Measurements from ENCODE around the gene DNAJC19.

The DNAJC19 gene

DNA sequence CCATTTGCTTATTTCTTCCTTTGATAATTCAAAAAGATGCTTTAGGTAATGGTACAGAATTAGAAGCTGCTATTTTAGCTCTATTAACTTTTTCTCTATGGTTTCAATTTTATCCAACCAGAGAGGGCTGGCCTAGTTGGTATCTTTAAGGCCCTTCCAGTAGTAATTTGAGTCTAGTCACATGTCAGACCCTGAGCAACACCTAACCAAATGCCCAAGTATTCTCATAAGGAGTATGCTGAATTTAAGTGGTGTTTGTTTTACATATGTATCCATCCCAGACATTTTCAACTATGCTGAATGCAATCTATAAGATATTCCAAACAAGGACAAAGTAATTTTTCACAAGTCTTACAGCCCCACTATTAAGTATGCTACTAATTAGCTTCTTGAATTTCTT lies 9.6 kb downstream of the DNAJC19 start:
- TF ChIP-seq SIN3A (IDR thresholded peaks at IDR 0.05; ENCODE audit: borderline replicate concordance, insufficient read depth, low read length) (no peak), FOXP2 (optimal IDR thresholded peaks at IDR 0.05; ENCODE audit: borderline replicate concordance, extremely low read depth, extremely low read length, insufficient read depth) (no peak), POLR2AphosphoS5 (IDR thresholded peaks at IDR 0.05; ENCODE audit: low read depth, low read length) (no peak), TAF1 (IDR thresholded peaks at IDR 0.05; ENCODE audit: borderline replicate concordance, insufficient read depth, low read length) (no peak)
- TF ChIP-seq, protein P1, sequence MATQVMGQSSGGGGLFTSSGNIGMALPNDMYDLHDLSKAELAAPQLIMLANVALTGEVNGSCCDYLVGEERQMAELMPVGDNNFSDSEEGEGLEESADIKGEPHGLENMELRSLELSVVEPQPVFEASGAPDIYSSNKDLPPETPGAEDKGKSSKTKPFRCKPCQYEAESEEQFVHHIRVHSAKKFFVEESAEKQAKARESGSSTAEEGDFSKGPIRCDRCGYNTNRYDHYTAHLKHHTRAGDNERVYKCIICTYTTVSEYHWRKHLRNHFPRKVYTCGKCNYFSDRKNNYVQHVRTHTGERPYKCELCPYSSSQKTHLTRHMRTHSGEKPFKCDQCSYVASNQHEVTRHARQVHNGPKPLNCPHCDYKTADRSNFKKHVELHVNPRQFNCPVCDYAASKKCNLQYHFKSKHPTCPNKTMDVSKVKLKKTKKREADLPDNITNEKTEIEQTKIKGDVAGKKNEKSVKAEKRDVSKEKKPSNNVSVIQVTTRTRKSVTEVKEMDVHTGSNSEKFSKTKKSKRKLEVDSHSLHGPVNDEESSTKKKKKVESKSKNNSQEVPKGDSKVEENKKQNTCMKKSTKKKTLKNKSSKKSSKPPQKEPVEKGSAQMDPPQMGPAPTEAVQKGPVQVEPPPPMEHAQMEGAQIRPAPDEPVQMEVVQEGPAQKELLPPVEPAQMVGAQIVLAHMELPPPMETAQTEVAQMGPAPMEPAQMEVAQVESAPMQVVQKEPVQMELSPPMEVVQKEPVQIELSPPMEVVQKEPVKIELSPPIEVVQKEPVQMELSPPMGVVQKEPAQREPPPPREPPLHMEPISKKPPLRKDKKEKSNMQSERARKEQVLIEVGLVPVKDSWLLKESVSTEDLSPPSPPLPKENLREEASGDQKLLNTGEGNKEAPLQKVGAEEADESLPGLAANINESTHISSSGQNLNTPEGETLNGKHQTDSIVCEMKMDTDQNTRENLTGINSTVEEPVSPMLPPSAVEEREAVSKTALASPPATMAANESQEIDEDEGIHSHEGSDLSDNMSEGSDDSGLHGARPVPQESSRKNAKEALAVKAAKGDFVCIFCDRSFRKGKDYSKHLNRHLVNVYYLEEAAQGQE (IDR thresholded peaks at IDR 0.05; ENCODE audit: insufficient read depth in 1 of 2, low read depth in 2 of 2, low read length in 2 of 2), result no peak

DNA sequence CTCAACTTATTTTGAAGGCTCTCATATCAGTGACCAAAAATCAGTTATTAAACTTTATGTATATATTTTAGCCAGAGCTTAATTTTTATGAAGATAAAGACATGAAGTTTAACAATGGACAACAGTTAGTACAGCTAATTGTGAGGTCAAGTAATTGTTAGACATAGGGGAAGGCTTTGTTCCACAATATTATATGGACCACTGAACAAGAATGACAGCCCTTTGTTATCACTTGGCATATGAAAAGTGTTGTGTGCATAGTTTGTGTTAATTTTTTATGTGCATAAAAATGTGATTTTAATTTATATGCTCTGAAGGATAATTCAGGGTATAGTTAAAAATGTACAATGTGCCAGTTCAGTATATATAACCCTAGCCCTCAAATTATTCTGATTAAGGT lies 12.0 kb downstream of the DNAJC19 start:
- TF ChIP-seq, protein P1 (IDR thresholded peaks at IDR 0.05; ENCODE audit: insufficient read depth in 1 of 2, low read depth in 2 of 2, low read length in 2 of 2), result no peak
- no peak for TF ChIP-seq POLR2AphosphoS5 (IDR thresholded peaks at IDR 0.05; ENCODE audit: low read depth, low read length)
- no peak for TF ChIP-seq FOXP2 (optimal IDR thresholded peaks at IDR 0.05; ENCODE audit: borderline replicate concordance, extremely low read depth, extremely low read length, insufficient read depth)
- no peak for TF ChIP-seq TAF1 (IDR thresholded peaks at IDR 0.05; ENCODE audit: borderline replicate concordance, insufficient read depth, low read length)
- TF ChIP-seq SIN3A (IDR thresholded peaks at IDR 0.05; ENCODE audit: borderline replicate concordance, insufficient read depth, low read length), result no peak

GRCh38 chr3:180974286-180974685 lies 15.2 kb downstream of the DNAJC19 start:
- TF ChIP-seq POLR2AphosphoS5 (IDR thresholded peaks at IDR 0.05; ENCODE audit: low read depth, low read length) (no peak), FOXP2 (optimal IDR thresholded peaks at IDR 0.05; ENCODE audit: borderline replicate concordance, extremely low read depth, extremely low read length, insufficient read depth) (no peak), TAF1 (IDR thresholded peaks at IDR 0.05; ENCODE audit: borderline replicate concordance, insufficient read depth, low read length) (no peak)

- no peak for TF ChIP-seq SIN3A (IDR thresholded peaks at IDR 0.05; ENCODE audit: borderline replicate concordance, insufficient read depth, low read length)
- no peak for TF ChIP-seq FOXP2 (optimal IDR thresholded peaks at IDR 0.05; ENCODE audit: borderline replicate concordance, extremely low read depth, extremely low read length, insufficient read depth)
- TF ChIP-seq POLR2AphosphoS5 (IDR thresholded peaks at IDR 0.05; ENCODE audit: low read depth, low read length), result no peak
- TF ChIP-seq TAF1 (IDR thresholded peaks at IDR 0.05; ENCODE audit: borderline replicate concordance, insufficient read depth, low read length), result no peak
- TF ChIP-seq, protein P1 (IDR thresholded peaks at IDR 0.05; ENCODE audit: insufficient read depth in 1 of 2, low read depth in 2 of 2, low read length in 2 of 2), result no peak
Measured at GRCh38 chr3:180973543-180973942, 16.0 kb downstream of the DNAJC19 start.

- no peak for TF ChIP-seq POLR2AphosphoS5 (IDR thresholded peaks at IDR 0.05; ENCODE audit: low read depth, low read length)
- TF ChIP-seq, protein P1 (IDR thresholded peaks at IDR 0.05; ENCODE audit: insufficient read depth in 1 of 2, low read depth in 2 of 2, low read length in 2 of 2), result no peak
Measured at GRCh38 chr3:180970931-180971330, 18.6 kb downstream of the DNAJC19 start.

Data from PFSK-1 (cell line).